GM18498 (cell line): ENCODE measurements around the gene BLOC1S3.

Experiments
- ATAC-seq: cut with Tn5 transposase; IDR thresholded peaks from one replicate; pipeline ENCODE4 v1.9.1; 2021; ENCODE audit warnings: mild to moderate bottlenecking, moderate library complexity; ENCODE audit not compliant: unreplicated experiment

The BLOC1S3 gene

GRCh38 chr19:45179072-45179891 is 698 bp downstream of the BLOC1S3 start:
- no peak for ATAC-seq

- ATAC-seq, result no peak
Measured at GRCh38 chr19:45179892-45180370, 1.3 kb downstream of the BLOC1S3 start.

GRCh38 chr19:45180936-45181335 is 2.4 kb downstream of the BLOC1S3 start:
- ATAC-seq, result no peak

- ATAC-seq, result no peak
Measured at GRCh38 chr19:45182758-45183157, 4.2 kb downstream of the BLOC1S3 start.

DNA sequence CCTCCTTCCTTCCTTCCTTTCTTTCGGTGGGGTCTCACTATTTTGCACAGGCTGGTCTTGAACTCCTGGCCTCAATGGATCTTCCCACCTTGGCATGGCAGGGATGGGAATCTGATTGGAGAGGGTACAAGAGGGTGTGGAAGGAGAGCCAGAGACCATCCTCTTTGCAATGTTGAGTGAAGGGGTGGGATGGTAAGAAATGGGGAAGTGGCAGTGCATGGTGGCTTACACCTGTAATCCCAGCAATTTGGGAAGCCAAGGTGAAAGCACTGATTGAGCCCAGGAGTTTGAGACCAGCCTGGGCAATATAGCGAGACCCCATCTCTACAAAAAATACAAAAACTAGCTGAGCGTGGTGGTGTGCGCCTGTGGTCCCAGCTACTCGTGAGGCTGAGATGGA is 5.5 kb downstream of the BLOC1S3 start:
- ATAC-seq, result no peak

DNA sequence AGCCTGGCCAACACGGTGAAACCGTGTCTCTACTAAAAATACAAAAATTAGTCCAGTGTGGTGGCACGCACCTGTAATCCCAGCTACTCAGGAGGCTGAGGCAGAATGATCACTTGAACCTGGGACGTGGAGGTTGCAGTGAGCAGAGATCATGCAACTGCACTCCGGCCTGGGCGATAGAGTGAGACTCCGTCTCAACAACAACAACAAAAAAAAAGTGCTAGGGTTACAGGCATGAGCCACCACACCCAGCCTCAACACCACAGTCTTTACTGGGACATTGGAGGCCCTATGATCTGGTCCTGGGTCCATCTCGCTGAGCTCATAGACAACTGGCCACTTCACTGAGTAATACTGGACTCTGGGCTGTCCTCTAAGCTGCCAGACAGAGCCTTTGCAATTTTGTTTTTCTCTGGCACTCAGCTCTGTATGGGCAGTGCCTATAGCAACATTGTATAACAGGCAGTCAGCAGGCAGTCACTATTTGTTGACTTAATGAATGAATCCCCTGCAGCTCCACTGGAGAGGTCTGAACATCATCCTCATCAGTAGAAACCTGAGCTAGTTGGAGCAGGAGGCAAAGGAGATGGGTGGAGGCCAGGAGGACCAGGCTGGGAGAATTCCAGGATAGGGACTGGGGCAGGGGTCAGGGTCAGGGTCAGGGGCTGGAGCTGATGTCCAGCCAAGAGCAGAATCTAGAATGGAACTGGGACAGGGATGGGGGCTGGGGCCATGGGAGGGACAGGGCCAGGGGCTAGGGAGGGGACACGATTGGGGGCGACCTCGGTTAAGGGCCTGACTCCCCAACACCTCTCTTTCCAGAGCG is 8.1 kb downstream of the BLOC1S3 start:
- no peak for ATAC-seq

DNA sequence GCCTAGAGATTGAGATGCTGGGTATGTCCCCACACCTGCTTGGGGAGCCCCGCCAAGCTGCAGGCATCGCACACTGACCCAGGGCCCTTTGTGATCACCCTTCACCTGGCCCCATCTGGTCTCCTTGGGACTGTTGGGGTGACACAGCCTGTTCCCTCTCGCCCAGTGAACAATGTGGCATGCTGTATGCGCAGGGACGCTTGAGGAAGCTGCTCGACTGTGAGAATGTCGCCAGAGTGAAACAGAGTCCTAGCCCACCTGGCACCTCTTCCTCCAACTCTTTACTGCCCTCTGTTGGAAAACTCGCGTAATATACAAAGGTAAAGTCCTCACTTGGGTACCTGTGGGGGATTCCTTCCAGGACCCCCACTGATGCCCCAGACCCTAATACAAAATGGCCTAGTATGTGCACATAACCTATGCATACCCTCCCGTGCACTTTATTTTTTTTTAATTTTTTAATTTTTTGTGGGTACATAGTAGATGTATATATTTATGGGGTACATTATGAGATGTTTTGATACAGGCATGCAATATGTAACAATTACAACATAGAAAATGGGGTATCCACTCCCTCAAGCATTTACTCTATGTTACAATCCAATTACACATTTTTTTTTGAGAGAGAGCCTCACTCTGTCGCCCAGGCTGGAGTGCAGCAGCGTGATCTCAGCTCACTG is 9.0 kb downstream of the BLOC1S3 start:
- ATAC-seq, result no peak

GRCh38 chr19:45189971-45190370 is 11.4 kb downstream of the BLOC1S3 start:
- ATAC-seq, result no peak

DNA sequence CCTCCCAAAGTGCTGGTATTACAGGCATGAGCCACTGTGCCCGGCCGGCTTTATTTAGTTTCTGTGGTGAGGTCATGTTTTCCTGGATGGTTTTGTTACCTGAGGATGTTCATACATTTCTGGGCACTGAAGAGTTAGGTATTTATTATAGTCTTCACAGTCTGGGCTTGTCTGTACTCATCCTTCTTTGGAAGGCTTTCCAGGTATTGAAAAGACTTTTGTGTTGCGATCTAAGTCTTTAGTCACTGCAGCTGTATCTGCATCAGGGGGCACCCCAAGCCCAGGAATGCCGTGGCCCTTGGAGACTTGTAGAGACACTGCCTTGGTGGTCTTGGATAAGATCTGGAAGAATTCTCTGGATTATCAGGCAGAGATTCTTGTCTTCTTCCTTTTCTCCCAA is 12.8 kb downstream of the BLOC1S3 start:
- no peak for ATAC-seq

GRCh38 chr19:45195764-45196163 is 17.2 kb downstream of the BLOC1S3 start:
- no peak for ATAC-seq

GRCh38 chr19:45200568-45200967 is 22.0 kb downstream of the BLOC1S3 start:
- no peak for ATAC-seq

DNA sequence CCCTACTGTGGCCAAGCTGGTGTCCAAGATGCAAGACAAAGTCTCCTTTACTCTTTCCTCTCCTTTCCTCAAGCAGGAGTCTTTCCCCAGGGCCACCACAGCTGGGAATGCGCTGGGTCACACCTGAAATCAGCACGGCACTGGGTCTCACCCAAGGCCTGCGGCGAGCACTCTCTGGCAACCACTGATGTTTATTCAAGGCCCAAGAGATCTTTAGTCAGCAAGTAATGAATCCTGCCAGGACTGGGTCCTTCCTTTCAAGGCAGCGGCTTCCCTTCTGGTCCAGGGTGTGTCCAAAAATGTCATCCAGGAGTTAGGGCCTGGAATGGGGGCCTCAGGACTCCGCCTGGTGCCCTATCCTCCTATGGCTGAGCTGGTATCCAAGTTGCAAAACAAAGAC is 24.1 kb downstream of the BLOC1S3 start:
- no peak for ATAC-seq

DNA sequence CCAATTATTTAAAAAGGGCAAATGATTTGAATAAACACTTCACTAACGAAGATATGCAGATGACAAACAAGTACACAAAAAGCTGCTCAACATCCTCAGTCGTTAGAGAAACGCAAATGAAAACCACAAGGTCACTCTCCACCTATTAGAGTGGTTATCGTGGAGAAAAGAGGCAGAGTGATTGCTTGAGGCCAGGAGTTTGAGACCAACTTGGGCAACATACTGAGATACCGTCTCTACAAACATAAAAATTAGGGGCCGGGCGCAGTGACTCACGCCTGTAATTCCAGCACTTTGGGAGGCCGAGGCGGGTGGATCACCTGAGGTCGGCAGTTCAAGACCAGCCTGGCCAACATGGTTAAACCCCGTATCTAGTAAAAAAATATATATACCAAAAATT is 27.2 kb downstream of the BLOC1S3 start:
- ATAC-seq, result no peak

GRCh38 chr19:45206328-45206727 is 27.7 kb downstream of the BLOC1S3 start:
- no peak for ATAC-seq

DNA sequence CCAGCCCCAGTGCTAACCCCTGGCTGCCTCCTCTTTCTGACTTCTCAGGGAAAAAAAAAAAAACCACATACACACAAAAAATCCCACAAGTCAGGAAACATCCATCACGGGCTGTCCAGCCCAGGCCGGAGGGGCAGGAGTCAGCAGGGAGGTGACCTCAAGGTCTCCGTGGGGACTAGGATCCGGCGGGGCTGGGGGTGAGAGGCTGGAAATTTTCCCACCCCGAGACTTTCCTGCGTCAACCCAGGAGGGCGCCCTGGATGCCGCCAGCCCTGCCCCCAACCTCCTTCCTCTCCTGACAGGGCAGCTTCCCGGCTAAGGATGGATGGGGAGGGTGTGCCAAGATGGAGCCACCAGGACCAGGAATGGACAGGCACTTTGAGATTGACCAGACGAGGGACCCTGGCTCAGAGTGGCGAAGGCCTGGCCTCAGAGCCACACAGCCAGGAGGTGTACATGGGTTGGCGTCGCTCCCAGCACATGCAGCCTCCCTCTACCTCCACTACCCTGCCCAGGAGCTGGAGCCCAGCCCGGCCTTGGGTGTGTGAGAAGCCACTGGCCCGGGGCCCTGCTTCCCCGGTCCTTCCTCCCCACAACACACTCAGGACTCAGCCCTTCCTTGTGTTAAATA is 33.3 kb downstream of the BLOC1S3 start:
- no peak for ATAC-seq

DNA sequence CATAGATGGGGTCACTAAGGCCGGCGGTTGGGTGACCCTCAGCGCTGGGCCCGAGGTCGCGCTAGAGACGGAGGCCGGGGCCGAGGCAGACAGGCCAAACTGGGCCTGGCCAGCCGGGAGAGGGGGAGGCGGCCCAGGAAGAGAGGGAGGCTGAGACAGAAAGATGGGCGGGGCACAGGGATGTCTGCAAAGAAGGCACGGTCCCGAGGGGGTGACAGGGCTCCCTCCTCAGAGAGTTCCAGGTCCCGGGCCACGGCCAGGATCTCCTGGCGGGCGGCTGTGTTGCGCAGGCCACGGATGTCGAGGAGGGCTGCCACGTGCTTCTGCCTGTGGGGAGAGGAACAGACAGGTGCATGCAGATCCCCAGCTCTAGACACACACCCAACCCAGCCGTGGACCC is 34.4 kb downstream of the BLOC1S3 start:
- no peak for ATAC-seq

- no peak for ATAC-seq
Measured at GRCh38 chr19:45215391-45216191, 37.0 kb downstream of the BLOC1S3 start.

- no peak for ATAC-seq
Measured at GRCh38 chr19:45216667-45217066, 38.1 kb downstream of the BLOC1S3 start.

DNA sequence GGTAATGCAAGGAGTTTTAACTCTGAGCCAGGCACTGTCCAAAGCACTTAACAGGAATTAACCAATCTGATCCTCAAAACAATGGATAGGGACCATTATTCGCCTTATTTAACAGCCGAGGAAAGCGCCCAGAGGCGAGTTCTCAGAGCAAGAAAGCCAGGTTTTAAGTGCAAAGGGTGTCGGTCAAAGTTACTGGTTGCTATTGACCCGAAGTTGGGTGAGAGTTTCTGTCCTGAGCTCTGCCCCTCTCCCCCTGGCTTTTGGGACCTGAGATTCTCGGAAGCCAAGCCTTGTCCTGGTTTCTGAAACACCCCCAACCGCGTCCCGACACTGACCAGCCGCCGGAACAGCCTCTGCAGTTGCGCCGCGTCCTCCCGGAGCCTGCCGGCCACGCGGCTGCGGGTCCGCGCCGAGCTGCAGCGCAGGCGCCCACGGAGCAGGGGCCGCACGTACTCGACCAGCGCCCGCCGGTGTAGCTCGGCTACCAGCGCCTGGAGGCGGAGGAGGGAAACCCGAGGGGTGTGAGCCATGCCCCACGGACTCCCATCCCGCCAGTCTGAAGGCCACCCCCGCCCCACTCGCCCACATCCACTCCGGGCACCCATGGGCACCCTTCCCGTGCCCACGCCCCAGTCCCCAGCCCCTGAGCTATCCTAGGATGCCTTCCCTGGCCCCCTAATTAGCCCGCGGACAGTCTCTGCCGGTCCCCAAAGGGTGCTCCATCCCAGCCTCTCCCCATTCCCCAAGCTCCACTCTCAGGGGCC is 38.8 kb downstream of the BLOC1S3 start:
- no peak for ATAC-seq
